Measurements from ENCODE around the gene NHSL2. TPM values are rescaled to one million over a fixed set of nuclear protein-coding genes. Genes with fewer than 3 reads are reported as not detected.

Gene NHSL2
- polyA plus RNA-seq, 1 of the 3 experiments (the other 2 are of a cell fraction) = 0.61 TPM

GRCh38 chrX:72102126-72102525 is 191.5 kb downstream of the NHSL2 start:
- no peak for DNase-seq
- Histone ChIP-seq H3F3A (replicated peaks; ENCODE audit: insufficient read depth) (no peaks in the 10 kb centered on the region), H3K9me2 (no peaks in the 10 kb centered on the region), H3K9me3 (no peaks in the 10 kb centered on the region), H3K4me1 (ENCODE audit: control insufficient read depth in 1 of 2, insufficient read depth in 2 of 2, low read depth in 1 of 2, low read length in 1 of 2) (peaks cover 0 to 12% of the 10 kb centered on the region in 2 experiments; a peak in 1 of 4 replicates), H3K4me2 (no peak overlapping the region), H4K20me1 (ENCODE audit: insufficient read depth) (no peaks in the 10 kb centered on the region), H3K27ac (ENCODE audit: low read depth in 2 of 2, low read length in 1 of 2) (no peak overlapping the region), H3K79me2 (ENCODE audit: insufficient read depth) (no peaks in the 10 kb centered on the region), H3K27me3 (ENCODE audit: insufficient read depth) (no peaks in the 10 kb centered on the region; the same call in 1 of the 2 replicates), H2AFZ (ENCODE audit: low read depth) (no peak overlapping the region), H3K4me3 (ENCODE audit: low read depth in 2 of 2, low read length in 1 of 2) (no peak overlapping the region), H3K9ac (no peak overlapping the region), H3K36me3 (replicated peaks in 1 of 2; ENCODE audit: control insufficient read depth in 1 of 2, insufficient read depth in 2 of 2, low read length in 1 of 2) (no peaks in the 10 kb centered on the region)
- ChIA-PET POLR2A (no interaction called here), CTCF (interaction anchor here (1.0 to 1.5 kb wide), 3 partner anchors 24 to 83 kb away, joined by 4 to 5 read pairs (median 4); no protein-coding TSS in a partner anchor)
- TF ChIP-seq TAF1 (IDR thresholded peaks at IDR 0.05; ENCODE audit: borderline replicate concordance, low read depth, low read length) (no peak), IRF3 (IDR thresholded peaks at IDR 0.05; ENCODE audit: low read depth, low read length) (no peak), YY1 (IDR thresholded peaks at IDR 0.05; ENCODE audit: low read depth) (no peak), RCOR1 (IDR thresholded peaks at IDR 0.05; ENCODE audit: low read length) (no peak), GABPA (IDR thresholded peaks at IDR 0.05; ENCODE audit: low read depth) (no peak)
- TF ChIP-seq, protein P1, sequence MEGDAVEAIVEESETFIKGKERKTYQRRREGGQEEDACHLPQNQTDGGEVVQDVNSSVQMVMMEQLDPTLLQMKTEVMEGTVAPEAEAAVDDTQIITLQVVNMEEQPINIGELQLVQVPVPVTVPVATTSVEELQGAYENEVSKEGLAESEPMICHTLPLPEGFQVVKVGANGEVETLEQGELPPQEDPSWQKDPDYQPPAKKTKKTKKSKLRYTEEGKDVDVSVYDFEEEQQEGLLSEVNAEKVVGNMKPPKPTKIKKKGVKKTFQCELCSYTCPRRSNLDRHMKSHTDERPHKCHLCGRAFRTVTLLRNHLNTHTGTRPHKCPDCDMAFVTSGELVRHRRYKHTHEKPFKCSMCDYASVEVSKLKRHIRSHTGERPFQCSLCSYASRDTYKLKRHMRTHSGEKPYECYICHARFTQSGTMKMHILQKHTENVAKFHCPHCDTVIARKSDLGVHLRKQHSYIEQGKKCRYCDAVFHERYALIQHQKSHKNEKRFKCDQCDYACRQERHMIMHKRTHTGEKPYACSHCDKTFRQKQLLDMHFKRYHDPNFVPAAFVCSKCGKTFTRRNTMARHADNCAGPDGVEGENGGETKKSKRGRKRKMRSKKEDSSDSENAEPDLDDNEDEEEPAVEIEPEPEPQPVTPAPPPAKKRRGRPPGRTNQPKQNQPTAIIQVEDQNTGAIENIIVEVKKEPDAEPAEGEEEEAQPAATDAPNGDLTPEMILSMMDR (IDR thresholded peaks at IDR 0.05) = no peak
- WGBS (ENCODE audit: low lambda C conversion rate) = 48% methylated on average over 2 of the region's 2 CpGs

GRCh38 chrX:72102760-72103159 is 192.1 kb downstream of the NHSL2 start:
- Histone ChIP-seq H3K79me2 (ENCODE audit: insufficient read depth) (no peaks in the 10 kb centered on the region), H2AFZ (ENCODE audit: low read depth) (no peak overlapping the region), H3K4me3 (ENCODE audit: low read depth in 2 of 2, low read length in 1 of 2) (no peak overlapping the region), H4K20me1 (ENCODE audit: insufficient read depth) (no peaks in the 10 kb centered on the region), H3K27ac (ENCODE audit: low read depth in 2 of 2, low read length in 1 of 2) (no peak overlapping the region; a peak in 1 of 4 replicates), H3K9me2 (no peaks in the 10 kb centered on the region), H3K9me3 (no peaks in the 10 kb centered on the region), H3K4me2 (no peak overlapping the region), H3K4me1 (ENCODE audit: control insufficient read depth in 1 of 2, insufficient read depth in 2 of 2, low read depth in 1 of 2, low read length in 1 of 2) (peaks cover 0 to 17% of the 10 kb centered on the region in 2 experiments; a peak in 1 of 4 replicates), H3K36me3 (replicated peaks in 1 of 2; ENCODE audit: control insufficient read depth in 1 of 2, insufficient read depth in 2 of 2, low read length in 1 of 2) (no peaks in the 10 kb centered on the region), H3K9ac (no peak overlapping the region), H3F3A (replicated peaks; ENCODE audit: insufficient read depth) (no peaks in the 10 kb centered on the region), H3K27me3 (ENCODE audit: insufficient read depth) (no peaks in the 10 kb centered on the region; the same call in 1 of the 2 replicates)
- ChIA-PET CTCF (interaction anchor here (1.3 to 1.7 kb wide), 3 partner anchors 12 to 84 kb away, joined by 4 to 6 read pairs (median 4); no protein-coding TSS in a partner anchor), POLR2A (interaction anchor here (0.6 kb wide), 1 partner anchor 12 kb away, joined by 3 read pairs; no protein-coding TSS in a partner anchor)
- DNase-seq = no peak
- WGBS (ENCODE audit: low lambda C conversion rate) = 51% methylated on average over 4 of the region's 4 CpGs
- TF ChIP-seq EZH2phosphoT487 (IDR thresholded peaks at IDR 0.05; ENCODE audit: borderline replicate concordance, low read depth) = no peak
- TF ChIP-seq USF2 (IDR thresholded peaks at IDR 0.05; ENCODE audit: borderline replicate concordance, low read depth, low read length) = no peak
- no peak for TF ChIP-seq JUND (IDR thresholded peaks at IDR 0.05)
- no peak for TF ChIP-seq GABPA (IDR thresholded peaks at IDR 0.05; ENCODE audit: low read depth)
- no peak for TF ChIP-seq IRF3 (IDR thresholded peaks at IDR 0.05; ENCODE audit: low read depth, low read length)
